GM12801 (cell line): ENCODE data around the gene LONP1.

Source experiments
- CTCF ChIP-seq: IDR thresholded peaks from one replicate; pipeline ENCODE4 v1.5.1; 2011; ENCODE audit warnings: control low read depth; ENCODE audit not compliant: insufficient read length; ENCODE audit errors: extremely low read depth

LONP1 gene

DNA sequence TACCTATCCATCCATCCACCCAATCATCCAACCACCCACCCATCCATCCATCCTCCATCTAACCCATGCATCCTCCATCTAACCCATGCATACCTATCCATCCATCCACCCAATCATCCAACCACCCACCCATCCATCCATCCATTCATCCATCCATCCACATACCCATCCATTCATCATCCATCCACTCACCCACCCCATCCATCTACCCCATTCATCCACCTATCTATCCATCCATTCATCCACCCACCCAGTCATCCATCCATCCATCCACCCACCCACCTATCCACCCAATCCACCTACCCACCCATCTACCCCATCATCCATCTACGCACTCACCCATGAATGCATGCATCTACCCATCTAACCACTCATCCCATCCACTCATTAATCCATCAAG is 46.2 kb downstream of the LONP1 start:
- no peak for TF ChIP-seq CTCF

- TF ChIP-seq CTCF = no peak
Measured at GRCh38 chr19:5672708-5673459, 47.1 kb downstream of the LONP1 start.

DNA sequence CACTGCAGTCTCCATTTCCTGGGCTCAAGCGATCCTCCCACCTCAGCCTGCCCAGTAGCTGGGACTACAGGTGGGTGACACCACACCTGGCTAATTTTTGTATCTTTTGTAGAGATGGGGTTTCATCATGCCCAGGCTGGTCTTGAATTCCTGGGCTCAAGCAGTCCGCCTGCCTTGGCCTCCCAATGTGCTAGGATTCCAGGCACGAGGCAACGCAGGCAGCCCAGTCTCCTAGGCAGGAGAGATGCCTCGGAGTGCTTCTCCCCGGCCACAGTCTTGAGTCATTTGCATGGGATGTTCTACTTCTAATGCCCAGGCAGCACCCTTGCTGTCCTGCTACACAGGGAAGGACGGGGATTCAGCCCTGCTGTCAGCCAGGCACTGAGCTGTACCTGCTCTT is 48.3 kb downstream of the LONP1 start:
- TF ChIP-seq CTCF = no peak

DNA sequence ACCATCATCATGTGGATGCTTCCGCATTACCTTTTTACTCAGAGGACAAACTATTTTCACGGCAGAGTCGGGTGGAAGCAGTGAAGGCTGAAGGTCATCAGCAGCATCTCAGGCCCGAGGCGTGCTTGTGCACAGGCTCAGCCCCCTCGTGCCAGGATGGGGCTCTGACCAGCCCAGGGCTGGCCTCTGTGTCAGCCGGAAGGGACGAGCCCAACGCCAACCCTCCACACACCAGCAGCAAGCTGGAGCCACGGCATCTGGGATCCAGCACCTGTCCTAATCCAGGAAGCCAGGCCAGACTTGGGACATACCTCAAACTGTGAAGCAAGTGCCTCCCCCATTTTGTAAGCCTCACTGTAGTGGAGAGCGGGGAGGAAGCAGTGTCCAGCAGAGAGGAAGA is 50.7 kb downstream of the LONP1 start:
- TF ChIP-seq CTCF = no peak

DNA sequence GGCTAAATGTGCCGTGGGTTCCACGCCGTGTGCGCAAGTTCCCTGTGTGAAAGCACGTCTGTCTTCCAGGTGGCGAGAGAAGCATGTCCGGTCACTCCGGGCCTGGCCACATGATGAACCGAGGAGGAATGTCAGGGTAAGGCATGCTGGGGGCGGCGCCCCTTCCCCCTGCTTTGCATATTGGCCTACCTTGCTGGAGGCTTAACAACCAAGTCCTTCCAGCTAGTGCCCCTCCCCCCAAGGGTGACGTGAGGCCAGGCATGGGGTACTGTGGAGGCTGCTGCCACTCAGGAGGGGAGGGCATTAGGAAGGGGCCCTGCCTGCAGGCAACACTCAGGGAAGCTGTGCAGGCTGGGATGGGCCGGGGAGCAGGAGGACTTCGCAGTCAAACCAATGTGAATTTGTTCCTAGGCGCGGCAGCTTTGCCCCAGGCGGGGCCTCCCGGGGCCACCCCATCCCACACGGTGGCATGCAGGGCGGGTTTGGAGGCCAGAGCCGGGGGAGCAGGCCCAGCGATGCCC is 52.1 kb downstream of the LONP1 start:
- TF ChIP-seq CTCF = no peak

DNA sequence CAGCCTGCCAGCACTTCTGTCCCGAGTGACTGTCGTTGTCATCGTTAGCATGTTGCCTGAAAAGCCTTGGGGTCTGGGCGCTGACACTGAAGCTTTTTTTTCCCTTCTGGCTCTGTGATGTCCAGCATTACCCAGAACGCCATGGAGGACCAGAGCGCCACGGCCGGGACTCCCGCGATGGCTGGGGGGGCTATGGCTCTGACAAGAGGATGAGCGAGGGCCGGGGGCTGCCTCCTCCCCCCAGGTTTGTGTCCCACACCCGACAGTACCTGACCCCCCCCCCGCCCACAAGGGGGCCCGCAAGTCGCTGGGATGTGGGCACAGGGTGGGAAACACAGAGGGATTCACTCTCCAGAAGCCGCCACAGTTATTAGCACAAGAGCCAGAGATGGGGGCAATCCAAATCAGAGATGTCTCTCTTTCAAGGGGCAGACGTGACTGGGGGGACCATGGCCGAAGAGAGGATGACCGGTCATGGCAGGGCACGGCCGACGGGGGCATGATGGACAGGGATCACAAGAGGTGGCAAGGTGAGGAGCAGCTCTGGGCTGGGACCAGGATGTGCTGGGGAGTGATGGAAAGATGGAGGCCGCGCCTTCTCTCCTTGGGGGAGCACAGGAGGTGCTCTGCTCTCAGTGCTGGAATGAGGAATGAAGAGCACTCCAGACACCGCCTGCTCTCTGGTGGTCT is 52.9 kb downstream of the LONP1 start:
- no peak for TF ChIP-seq CTCF

GRCh38 chr19:5665781-5666513 is 54.0 kb downstream of the LONP1 start:
- no peak for TF ChIP-seq CTCF
